Stimulated activated CD8-positive, alpha-beta memory T cell treated with anti-CD3 and anti-CD28 coated beads, Interleukin-7, amount 100 ng/mL, for 4 hours (primary cell): ENCODE measurements around the gene FAXDC2.

ENCODE experiments used
- DNase-seq, 2 donors: peaks; one replicate each; pipeline ENCODE4 v3.0.0-alpha.2; 2020; ENCODE audit warnings: low read depth in 2 of 2

FAXDC2 gene, protein sequence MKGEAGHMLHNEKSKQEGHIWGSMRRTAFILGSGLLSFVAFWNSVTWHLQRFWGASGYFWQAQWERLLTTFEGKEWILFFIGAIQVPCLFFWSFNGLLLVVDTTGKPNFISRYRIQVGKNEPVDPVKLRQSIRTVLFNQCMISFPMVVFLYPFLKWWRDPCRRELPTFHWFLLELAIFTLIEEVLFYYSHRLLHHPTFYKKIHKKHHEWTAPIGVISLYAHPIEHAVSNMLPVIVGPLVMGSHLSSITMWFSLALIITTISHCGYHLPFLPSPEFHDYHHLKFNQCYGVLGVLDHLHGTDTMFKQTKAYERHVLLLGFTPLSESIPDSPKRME

DNA sequence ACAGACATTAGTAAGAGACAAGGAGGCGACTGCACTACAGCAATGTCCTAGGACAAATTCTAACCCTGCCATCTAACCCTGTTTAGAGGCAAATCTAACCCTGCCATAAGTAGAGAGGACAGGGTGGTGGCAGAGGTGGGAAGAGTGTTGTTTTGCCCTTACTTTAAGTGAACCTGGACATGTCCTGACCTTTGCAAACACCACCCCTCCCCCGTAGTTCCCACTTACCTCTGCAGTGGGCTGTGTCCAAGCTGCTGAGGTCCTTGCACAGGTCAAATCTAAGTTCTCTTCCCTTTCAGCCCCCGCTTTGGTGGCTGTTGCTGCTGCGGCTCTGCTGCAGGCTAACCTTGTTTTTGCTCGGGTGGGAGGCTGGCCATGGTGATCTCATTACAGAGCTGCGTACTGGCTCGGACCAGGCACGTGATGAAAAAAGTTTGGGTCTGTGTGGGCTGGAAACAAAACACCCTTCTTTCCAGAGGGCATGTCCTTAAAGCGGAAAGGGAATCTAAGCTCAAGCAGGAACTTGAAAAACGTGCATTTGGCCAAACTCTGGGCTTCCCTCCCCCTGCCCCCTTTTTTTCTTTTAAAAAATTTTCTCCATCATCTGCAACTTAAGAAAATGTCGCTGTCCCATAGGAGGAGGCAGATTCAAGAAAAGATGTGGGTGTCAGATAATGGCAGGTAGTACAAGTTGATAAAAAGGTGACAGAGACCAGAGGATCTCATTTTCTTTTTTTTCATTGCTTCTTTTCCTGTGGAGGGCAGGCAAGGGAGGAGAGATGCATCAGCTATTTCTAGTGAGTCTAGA, at the start of gene FAXDC2:
Gene FAXDC2, minus strand, starts transcription at position 349 of the 808 bp plus-strand sequence. CDS start 12,425 bp downstream, outside the sequence.
- no peak for DNase-seq

DNA sequence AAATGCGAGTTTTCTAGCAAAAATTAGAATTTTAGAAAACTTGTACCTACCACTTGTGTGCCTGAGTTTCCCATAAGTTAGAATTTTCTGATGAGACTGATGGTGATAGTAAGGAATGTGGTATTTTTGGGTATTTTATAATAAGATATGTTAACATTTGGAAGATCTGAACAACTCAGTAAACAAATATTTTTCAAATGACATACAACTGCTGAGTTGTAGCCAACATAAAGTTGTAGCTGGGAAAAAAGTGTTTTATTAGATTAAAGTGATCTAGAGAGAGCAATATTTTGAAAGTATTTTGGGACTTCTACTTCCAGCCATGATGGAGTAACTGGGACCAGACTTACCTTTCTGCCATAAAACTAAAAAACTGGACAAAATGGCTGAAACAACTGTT, 49.7 kb upstream of the FAXDC2 start:
- DNase-seq: no peak

DNA sequence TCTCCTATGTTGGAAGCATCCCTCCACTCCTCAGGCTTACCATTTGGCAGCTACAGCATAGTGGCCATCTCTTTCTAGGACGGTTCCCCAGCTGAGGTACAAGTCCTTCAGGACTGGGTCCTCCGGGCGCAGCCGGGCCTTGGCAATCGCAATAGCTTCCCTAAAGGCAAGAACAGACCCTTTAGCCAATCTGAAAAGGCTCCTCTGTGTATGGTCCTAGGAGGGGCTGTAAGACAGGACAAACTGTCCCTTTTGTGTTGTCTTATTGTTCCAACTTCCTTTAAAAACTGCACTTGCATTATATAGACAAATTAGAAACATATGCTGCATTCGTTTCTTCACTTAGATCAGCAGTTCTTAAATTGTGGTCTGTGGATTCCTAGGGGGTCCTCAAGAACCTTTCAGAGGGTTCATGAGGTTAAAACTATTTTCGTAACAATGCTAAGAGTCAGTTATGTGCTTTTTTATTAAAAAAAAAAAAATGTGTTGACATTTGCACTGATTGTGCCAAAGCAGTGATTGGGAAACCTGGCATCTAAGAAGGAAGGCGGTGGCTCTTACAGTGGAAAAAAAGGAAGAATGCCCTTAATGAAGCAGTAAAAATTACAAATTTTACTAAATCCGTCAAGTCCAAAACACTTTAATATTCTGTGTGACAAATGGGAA, 48.9 kb upstream of the FAXDC2 start:
- DNase-seq: no peak

DNA sequence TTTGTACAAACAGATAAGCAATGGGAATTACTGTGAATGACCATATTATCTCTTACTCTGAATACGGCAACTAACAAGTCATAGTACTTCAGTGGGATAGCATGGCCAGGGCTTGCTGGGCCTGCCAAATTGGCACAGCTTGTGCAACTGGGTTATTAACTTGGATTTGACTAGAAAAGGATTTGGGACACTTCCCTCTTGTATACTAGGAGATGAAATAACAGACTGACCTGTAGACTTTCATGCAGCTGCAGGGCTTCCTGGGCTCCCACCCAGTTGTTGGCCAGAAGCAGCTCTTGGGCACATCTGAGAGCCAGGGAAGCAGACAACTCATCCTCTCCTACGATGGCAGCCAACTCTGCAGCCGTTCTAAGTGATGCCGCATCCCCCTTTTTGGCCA, 47.8 kb upstream of the FAXDC2 start:
- DNase-seq: no peak

DNA sequence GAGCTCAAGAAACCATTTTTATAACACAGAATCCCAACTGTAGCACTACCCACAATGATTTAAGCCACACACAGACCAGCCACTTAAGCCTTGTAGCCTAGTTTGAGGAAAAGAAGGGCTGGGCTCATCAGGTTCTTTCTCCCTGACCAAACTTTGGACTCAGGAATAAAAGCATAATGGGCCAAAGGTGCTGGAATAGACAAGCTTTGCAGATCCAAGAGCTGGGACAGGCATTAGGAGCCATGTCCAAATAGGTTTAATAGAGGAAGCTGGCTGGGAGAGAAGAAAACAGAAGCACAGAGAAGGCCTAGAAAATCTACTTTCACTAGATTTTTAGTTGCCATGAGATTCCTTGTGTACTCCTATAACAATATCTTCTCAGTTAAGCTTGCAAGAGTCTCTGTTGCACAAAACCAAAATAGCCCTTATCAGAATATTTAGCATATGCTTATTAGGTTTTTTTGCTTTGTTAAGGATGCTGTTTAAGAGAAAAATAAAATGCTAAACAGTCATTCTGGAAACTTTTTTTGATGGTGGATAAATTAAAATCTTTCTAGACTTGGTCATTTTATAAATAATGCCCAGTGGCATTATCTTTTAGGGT, 46.3 kb upstream of the FAXDC2 start:
- no peak for DNase-seq

DNA sequence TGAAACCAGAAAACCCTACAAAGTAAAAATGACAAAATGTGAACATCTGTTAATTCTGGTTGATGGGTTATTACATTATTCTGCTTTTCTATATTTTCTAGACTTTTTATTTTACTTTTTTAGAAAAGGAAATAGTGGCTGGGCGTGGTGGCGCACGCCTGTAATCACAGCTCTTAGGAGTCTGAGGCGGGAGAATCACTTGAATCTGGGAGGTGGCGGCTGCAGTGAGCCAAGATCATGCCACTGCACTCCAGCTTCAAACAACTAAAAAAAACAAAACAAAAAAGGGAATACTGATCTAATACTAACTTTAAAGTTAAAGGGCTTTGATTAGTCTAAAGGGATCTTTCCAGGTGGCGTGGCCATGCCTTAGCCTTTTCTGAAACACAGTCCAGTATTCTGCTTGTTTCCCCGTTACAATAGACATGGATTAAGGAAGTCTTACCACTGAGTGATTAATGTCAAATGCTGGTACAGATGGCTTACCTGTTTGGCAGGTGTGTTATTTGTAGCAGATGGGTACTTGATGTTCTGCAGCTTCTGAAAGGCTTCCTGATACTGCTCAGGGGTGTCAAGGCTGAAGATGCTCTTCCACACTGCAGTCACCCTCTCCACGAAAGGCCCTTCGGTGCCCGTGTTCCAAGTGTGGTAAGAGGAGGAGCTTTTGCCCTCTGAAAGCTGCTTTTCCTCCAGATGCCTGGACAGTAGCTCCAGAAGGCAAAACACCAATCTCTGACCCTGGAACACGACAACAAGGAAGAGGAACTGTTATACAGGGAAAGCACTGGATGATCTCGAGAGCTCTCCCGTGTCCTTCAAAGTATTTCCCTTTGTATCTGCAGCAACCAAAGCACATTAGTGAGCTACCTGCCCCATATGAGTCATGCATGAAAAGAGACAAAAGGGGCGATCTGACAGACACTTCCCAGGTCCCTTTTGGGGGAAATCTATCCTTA, 45.5 kb upstream of the FAXDC2 start:
- no peak for DNase-seq

DNA sequence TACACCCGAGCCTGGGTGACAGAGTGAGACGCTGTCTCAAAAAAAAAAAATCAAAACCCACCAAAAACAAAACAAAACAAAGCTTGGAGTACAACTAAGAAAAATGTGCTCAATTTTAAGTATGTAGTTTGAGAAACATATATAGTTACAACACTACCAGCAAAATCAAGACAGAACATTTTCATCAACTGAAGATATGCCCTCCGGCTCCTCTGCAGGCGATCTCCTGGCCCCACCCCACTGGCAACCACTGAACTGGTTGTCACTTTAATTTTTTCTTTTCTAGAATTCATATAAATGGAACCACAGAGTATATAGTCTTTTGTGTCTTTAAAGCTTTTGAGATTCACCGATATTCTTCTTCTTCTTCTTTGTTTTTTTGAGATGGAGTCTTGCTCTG, 43.0 kb upstream of the FAXDC2 start:
- no peak for DNase-seq

DNA sequence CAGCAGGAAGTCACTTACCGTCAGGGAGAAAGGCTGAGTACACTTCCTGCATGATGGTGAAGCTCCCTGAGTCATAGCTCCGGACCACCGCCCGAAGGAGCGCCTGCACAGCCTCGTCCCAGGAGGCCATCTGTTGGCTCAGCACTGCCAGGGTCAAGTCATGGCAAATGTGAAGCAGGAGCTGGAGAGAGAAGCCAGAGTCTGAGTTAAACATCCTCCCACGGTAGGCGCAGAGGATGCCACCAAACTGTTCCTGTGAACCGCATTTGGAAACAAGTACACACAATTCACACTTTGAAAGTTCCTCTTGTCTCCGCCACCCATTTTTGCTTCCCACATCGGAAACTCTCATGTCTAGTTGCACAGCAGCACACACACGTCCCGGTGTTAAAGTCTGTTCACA, 42.0 kb upstream of the FAXDC2 start:
- DNase-seq: no peak

DNA sequence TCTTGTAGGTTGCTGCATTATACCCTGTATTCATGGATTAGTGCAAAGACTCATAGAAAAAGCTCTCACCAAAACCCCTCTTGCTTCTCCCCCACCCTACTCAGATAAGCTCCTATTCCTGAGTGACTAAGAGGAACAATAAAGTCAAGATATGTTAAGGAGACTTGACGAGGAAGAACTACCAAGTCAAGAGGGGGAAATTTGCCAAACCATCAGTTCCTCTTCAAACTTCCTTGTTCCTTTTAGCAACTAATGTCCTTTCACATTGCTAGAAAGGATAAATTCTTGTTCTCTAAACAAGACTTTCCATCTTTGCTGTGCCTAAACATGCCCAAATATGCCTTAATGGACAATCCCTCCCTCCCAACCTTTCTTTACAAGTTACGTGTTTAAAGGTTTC, 35.0 kb upstream of the FAXDC2 start:
- no peak for DNase-seq

DNA sequence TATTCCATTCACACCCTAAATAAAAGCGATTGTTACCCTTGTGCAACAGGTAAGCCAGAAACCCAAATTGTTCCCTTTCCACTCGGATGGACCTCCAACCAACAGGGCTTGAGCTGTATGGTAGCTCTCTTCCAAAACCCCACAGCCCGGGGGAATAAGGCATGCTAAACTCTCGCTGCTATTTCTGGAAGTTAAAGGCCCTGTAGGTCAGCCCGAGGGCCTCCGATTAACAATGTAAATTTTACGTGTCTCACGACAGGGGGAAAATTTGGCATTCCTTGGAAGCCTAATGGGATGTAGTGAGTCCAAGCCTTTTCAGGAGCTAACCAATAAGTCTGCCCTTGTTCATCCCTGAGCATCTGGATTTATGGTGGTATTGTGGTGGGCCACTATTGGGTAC, 34.0 kb upstream of the FAXDC2 start:
- DNase-seq: no peak

DNA sequence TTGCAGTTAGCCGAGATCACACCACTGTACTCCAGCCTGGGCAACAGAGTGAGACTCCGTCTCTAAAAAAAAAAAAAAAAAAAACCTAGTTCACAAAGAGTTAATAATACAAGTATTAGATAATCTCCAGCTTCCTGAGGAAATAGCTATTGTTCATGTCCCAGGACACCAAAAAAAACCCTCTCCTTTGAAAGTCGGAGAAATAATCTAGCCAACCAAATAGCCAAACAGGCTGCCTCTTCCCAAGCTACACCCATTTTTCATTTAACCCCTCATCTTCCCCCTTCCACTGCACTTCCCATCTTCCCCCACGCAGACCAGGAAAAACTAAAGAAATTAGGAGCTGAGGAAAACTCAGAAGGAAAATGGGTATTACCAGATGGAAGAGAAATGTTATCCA, 31.6 kb upstream of the FAXDC2 start:
- no peak for DNase-seq

DNA sequence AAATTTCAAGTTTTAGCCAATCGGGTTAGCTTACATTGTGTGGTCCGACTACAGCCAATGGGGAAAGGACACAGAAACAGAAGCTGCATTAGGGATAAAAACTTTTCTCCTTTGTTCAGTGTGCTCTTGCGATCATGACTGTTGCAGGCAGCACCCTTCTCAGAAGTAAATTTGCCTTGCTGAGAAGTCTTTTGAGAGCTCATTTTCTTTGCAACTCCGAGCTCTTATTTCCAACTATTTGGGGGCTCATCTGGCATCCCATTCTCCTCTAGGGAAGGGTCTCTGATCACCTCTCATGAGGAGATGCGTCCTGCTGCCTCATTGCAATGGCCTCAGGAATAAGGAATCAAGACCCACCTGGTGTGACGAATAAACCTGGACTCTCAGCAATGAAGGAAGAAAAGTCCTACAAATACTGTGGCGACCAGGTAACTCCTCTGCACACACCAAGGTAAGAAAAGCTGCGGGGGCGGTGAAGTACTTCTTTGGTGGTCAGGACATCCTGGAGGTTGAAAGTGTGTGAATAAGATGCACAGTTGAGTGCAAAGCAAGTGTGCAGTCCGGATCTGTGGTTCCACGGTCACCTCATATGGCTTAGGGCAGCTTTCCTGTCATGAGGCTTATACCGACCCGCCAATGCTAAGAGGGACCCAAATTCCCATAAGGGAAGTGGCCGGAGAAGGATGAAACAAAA, 28.4 kb upstream of the FAXDC2 start:
- DNase-seq: no peak

DNA sequence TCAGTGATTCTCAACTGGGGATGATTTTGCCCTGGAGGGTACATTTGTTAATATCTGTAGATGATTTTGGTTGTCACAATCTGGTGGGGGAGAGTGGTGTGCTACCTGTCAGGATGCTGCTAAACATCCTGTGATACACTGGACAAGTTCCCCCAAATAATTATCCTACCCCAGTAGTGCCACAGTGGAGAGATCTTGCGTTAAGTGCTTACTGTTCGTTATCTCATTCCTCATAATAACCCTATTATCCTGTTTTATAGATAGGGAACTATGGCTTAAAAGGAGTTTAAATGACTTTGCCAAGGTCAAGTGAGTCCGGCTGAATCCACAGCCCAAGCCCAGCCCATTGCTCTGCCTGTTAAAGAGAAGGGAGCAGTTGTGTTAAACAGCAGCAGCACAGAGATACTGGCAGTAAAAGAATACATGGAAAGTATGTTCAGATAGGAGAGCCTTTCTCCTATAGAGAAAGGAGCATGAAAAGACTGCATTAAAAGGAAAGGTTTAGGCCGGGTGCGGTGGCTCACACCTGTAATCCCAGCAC, 23.5 kb upstream of the FAXDC2 start:
- no peak for DNase-seq

DNA sequence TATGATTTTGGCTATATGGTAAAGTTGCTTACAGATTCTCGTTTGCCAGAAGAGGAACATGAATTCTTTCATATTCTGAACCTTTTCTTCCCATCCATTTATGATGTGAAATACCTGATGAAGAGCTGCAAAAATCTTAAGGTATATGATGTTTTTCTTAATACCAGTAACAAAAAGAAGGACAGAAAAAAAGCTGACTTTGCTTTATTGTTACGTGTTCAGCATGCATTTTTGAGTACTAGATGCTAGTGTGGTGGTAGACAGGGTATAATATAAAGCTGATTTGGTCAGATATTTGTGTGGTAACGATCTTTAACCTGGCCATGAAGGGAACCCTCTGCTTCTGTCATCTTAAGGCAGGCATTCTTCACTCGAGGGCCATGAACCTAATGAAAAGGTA, 21.3 kb upstream of the FAXDC2 start:
- DNase-seq: no peak

DNA sequence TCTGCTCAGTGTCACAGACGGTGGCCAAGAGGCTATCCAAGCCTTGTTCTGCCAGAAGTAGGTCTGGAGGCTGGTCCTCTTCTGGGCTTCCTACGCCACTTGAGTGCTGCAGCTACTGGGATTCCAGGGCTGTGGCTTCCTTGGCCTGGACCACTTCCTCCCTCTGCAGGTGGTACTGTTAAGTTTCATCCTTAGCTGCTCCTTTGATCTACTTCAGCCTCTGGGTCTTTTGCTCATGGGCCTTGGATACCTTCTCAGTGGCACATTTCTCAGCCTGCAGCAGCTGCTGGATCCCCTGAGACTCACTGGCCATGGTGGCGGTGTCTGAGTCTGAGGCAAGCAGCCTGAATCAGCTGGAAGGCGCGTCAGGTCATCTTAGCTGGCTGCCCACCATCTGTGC, 18.3 kb upstream of the FAXDC2 start:
- no peak for DNase-seq

DNA sequence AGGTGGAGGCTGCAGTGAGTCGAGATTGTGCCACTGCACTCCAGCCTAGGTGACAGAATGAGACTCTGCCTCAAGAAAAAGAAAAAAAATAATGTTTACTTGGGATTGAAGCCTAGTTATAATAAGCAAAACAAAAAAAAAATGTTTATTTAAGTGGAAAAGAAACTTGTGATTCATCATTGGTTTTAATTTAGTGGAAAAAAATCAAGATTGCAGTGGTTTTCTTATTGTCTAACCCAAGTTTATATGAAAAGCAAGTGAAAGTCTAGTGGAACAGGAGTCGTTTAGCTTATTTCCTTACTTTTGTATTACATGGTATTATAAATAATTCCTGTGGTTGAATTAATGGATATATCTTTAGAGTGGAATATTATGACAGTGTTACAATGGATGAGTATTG, 16.4 kb upstream of the FAXDC2 start:
- no peak for DNase-seq

DNA sequence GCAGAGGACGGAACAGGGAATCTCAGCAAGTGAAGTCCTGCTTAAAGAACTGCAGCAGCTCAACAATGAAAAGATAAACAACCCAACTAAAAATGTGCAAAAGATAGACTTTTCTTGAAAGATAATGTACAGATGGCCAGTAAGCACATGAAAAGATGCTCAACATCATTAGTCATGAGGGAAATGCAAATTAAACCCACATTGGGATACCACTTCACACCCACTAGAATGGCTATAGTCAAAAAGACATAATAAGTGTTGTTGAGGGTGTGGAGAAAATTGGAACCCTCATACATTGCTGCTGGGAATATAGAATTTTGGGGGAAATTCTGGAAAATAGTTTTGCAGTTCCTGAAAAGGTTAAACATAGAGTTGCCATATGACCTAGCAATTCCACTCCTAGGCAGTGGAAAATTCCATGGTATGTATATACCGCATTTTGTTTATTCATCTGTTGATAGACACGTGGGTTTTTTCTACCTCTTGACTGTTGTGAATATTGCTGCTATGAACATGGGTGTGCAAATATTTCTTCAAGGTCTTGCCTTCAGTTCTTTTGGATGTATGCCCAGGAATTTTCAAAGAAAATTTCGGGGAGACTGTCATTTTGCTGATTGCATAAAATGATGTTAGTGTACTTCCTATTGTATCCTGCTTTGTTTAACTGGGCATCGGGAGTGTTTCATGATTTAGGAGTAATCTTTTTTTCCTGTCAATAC, 15.2 kb upstream of the FAXDC2 start:
- no peak for DNase-seq

DNA sequence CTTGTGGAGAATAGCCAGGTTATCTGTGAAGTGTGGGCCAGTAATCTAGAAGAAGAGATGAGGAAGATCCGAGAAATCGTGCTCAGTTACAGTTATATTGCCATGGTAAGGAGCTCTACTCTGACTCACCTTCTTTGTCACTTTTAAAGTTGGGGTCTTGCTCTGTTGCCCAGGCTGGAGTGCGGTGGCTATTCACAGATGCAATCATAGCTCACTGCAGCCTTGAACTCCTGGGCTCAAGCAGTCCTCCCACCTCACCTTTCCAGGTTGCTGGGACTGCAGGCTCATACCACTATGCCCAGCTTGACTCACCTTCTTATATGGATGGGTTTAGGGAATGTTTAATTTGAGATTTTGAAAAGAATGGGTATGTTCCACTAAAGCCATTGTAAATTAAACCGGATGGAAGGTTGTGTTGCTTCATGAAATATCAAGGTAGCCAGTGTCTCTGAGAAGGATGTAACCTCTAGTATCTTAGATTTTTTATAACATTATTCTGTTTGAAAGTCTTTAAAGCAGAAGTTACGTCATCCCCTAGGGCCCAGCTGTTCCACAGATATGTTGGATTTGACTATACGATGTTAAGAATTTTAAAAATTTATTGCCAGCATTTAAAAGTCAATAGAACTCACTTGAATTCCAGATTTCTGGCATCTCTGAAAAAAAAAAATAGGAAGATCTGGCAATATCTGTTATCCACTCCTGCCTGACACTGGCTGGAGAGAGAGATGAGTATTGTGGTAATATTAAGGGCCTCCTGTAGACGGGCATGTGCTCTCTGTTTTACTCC, 13.1 kb upstream of the FAXDC2 start:
- DNase-seq: no peak

DNA sequence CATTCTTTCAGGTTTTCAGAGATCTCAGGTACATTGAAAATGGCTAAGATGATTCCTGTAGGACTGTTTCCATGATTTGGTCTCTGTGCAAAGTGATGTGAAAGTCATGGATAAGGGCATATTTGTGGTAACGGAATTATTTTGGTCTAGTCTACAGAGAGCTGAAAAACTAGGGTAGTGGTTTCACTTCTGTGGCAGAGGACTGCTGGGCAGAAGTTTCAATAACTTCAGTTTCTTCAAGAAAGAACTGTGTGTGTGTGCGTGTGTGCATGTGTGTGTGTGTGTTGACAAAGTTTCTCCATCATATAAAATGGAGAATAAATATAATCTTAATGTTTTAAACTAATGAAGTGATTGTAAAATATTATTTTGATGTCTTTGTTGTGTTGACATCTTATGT, 12.4 kb upstream of the FAXDC2 start:
- no peak for DNase-seq
